Breast epithelium (tissue), 3 donors: ENCODE results near the gene LRRC4C.

Source experiments
- CTCF ChIP-seq, 3 donors: fragments of 450-650 bp; IDR thresholded peaks; one replicate each; pipeline ENCODE4 v1.5.1; 2016 to 2017; ENCODE audit warnings: antibody characterized with exemption in 3 of 3, mild to moderate bottlenecking in 3 of 3, moderate library complexity in 3 of 3
- POLR2A ChIP-seq: fragments of 450-650 bp; IDR thresholded peaks from one replicate; pipeline ENCODE4 v1.6.1; 2016; ENCODE audit warnings: antibody characterized with exemption, mild to moderate bottlenecking, moderate library complexity
- POLR2AphosphoS5 ChIP-seq, 3 donors: sonication (generic); formaldehyde crosslinking; IDR thresholded peaks; one replicate each; pipeline ENCODE4 v1.6.1; 2017; ENCODE audit warnings: antibody characterized with exemption in 3 of 3

GRCh38 chr11:40253166-40253565 lies 1206.3 kb downstream of the LRRC4C start:
- TF ChIP-seq POLR2AphosphoS5 (IDR thresholded peaks at IDR 0.05) (no peak), CTCF (IDR thresholded peaks at IDR 0.05) (no peak), POLR2A (no peak)
